Left ventricle myocardium superior (tissue), 1 donor: ENCODE data around the gene RBM19. TPM values are rescaled to one million over a fixed set of nuclear protein-coding genes. Genes with fewer than 3 reads are reported as not detected.

Source experiments
- ATAC-seq: fragments of 200-7000 bp; cut with Tn5 transposase; one replicate; pipeline ENCODE4 v1.9.1; 2020; ENCODE audit warnings: mild to moderate bottlenecking, moderate library complexity
- DNase-seq: peaks from one replicate; pipeline ENCODE4 v3.0.0-alpha.2; 2020
- intact Hi-C: fragments of 100-400 bp; cut with micrococcal nuclease; formaldehyde crosslinking; loops from one replicate; pipeline ENCODE4 v1.11.0; 2022
- total RNA-seq: library from RNA; stranded (reverse); fragmentation: NEBNext Ultra II Directional; extraction: Animal tissue kit (Norgen Biotek cat#: 25700); gene quantifications from one replicate; pipeline ENCODE4 v1.2.1, GENCODE V29; 2021
- donor health status: DM: no; HTN: yes; CAD: no; lungs with severe emphysema.

The RBM19 gene
- total RNA-seq, 1 donor from 2014 or later: 19.8 TPM

GRCh38 chr12:113804961-113805600 lies 161.0 kb downstream of the RBM19 start:
- intact Hi-C loops: no loop called here
- ATAC-seq: no peak

GRCh38 chr12:113803759-113804140 lies 162.4 kb downstream of the RBM19 start:
- DNase-seq: no peak
- ATAC-seq: no peak
- intact Hi-C loops: no loop called here

More at GRCh38 chr12:113804961-113805600, 161.0 kb downstream of the RBM19 start:
- no peak for DNase-seq

- intact Hi-C loops: no loop called here
- ATAC-seq (no peak), DNase-seq (no peak)
Observed at GRCh38 chr12:113802966-113803758, 163.0 kb downstream of the RBM19 start.

GRCh38 chr12:113802000-113802749 lies 163.9 kb downstream of the RBM19 start:
- ATAC-seq (no peak), DNase-seq (no peak)
- intact Hi-C loops: no loop called here

GRCh38 chr12:113800201-113800600 lies 165.9 kb downstream of the RBM19 start:
- intact Hi-C loops: no loop called here
- no peak for ATAC-seq

GRCh38 chr12:113798552-113798951 lies 167.6 kb downstream of the RBM19 start:
- DNase-seq: no peak
- intact Hi-C loops: no loop called here
- ATAC-seq: no peak

More at GRCh38 chr12:113800201-113800600, 165.9 kb downstream of the RBM19 start:
- no peak for DNase-seq

GRCh38 chr12:113797535-113797868 lies 168.6 kb downstream of the RBM19 start:
- no peak for DNase-seq
- no peak for ATAC-seq
- intact Hi-C loops: no loop called here

GRCh38 chr12:113796852-113797534 lies 169.1 kb downstream of the RBM19 start:
- DNase-seq (no peak), ATAC-seq (no peak)
- intact Hi-C loops: no loop called here

GRCh38 chr12:113796066-113796827 lies 169.9 kb downstream of the RBM19 start:
- DNase-seq (no peak), ATAC-seq (no peak)
- intact Hi-C loops: no loop called here

GRCh38 chr12:113795445-113795844 lies 170.7 kb downstream of the RBM19 start:
- no peak for DNase-seq
- intact Hi-C loops: no loop called here
- no peak for ATAC-seq

GRCh38 chr12:113794774-113795173 lies 171.4 kb downstream of the RBM19 start:
- DNase-seq: no peak
- intact Hi-C loops: no loop called here
- no peak for ATAC-seq

GRCh38 chr12:113793250-113793649 lies 172.9 kb downstream of the RBM19 start:
- DNase-seq (no peak), ATAC-seq (no peak)
- intact Hi-C loops: no loop called here

GRCh38 chr12:113792450-113792849 lies 173.7 kb downstream of the RBM19 start:
- no peak for ATAC-seq
- intact Hi-C loops: no loop called here
- DNase-seq: no peak

GRCh38 chr12:113788020-113788856 lies 177.9 kb downstream of the RBM19 start:
- intact Hi-C loops: no loop called here
- no peak for DNase-seq
- ATAC-seq: no peak

- intact Hi-C loops: no loop called here
- DNase-seq (no peak), ATAC-seq (no peak)
Observed at GRCh38 chr12:113786107-113786506, 180.0 kb downstream of the RBM19 start.

- intact Hi-C loops: no loop called here
- no peak for ATAC-seq
- DNase-seq: no peak
Observed at GRCh38 chr12:113783811-113784210, 182.3 kb downstream of the RBM19 start.

- DNase-seq (no peak), ATAC-seq (no peak)
- intact Hi-C loops: no loop called here
Observed at GRCh38 chr12:113782873-113783272, 183.3 kb downstream of the RBM19 start.
